Lower lobe of right lung (tissue), 2 donors: ENCODE data around the gene HSPA9. TPM values are rescaled to one million over a fixed set of nuclear protein-coding genes. Genes with fewer than 3 reads are reported as not detected.

ENCODE experiments used
- ATAC-seq, 2 donors: fragments of 200-7000 bp; cut with Tn5 transposase; one replicate each; pipeline ENCODE4 v1.9.1; 2020 to 2022; ENCODE audit warnings: mild to moderate bottlenecking in 2 of 2, moderate library complexity in 2 of 2
- DNase-seq: peaks from one replicate; pipeline ENCODE4 v3.0.0-alpha.2; 2020
- H3K27ac ChIP-seq: fragments of 200-600 bp; one replicate; pipeline ENCODE4 v1.8.0; 2022
- H3K27me3 ChIP-seq: fragments of 200-600 bp; one replicate; pipeline ENCODE4 v1.8.0; 2022; ENCODE audit warnings: low read depth
- H3K36me3 ChIP-seq: fragments of 200-600 bp; one replicate; pipeline ENCODE4 v1.8.0; 2022; ENCODE audit warnings: mild to moderate bottlenecking
- H3K4me1 ChIP-seq: fragments of 200-600 bp; one replicate; pipeline ENCODE4 v1.8.0; 2022
- H3K4me3 ChIP-seq: fragments of 200-600 bp; one replicate; pipeline ENCODE4 v1.8.0; 2022; ENCODE audit warnings: mild to moderate bottlenecking
- H3K9me3 ChIP-seq: fragments of 200-600 bp; one replicate; pipeline ENCODE4 v1.8.0; 2022
- CTCF ChIP-seq: fragments of 200-600 bp; IDR thresholded peaks from one replicate; pipeline ENCODE4 v1.8.0; 2022; ENCODE audit warnings: antibody characterized with exemption, mild to moderate bottlenecking
- intact Hi-C: fragments of 100-400 bp; cut with DNase I; formaldehyde crosslinking; loops from one replicate; pipeline ENCODE4 v1.11.0; 2022
- total RNA-seq: library from RNA; stranded (reverse); fragmentation: NEBNext Ultra II Directional; extraction: Animal tissue kit (Norgen Biotek cat#: 25700); gene quantifications from one replicate; pipeline ENCODE4 v1.2.1, GENCODE V29; 2021
- donor health status: DM: no; HTN: yes; CAD: no; lungs with severe emphysema.

The HSPA9 gene
- total RNA-seq, 1 donor from 2014 or later = 148 TPM

- Histone ChIP-seq H3K4me3 (no peak overlapping the region), H3K27me3 (no peaks in the 10 kb centered on the region), H3K9me3 (no peaks in the 10 kb centered on the region), H3K27ac (no peak overlapping the region), H3K4me1 (peaks cover 14% of the 10 kb centered on the region), H3K36me3 (no peaks in the 10 kb centered on the region)
- DNase-seq (no peak), ATAC-seq (no peak)
- intact Hi-C loops = no loop called here
- no peak for TF ChIP-seq CTCF
Observed at GRCh38 chr5:138615461-138615860, 40.3 kb upstream of the HSPA9 start.

GRCh38 chr5:138611678-138612218, 36.5 kb upstream of the HSPA9 start:
- H3K36me3 ChIP-seq = no peaks in the 10 kb centered on the region
- no peak for TF ChIP-seq CTCF
- DNase-seq = no peak
- intact Hi-C loops = no loop called here
- peak overlapping the region; percentile 44 for H3K4me3 ChIP-seq
- peaks cover 25% of the 10 kb centered on the region for H3K4me1 ChIP-seq
- no peaks in the 10 kb centered on the region for H3K27me3 ChIP-seq
- H3K9me3 ChIP-seq = no peaks in the 10 kb centered on the region
- ATAC-seq = peak in 1 of 2 donors; percentile 34
- peak overlapping the region; percentile 41 for H3K27ac ChIP-seq

GRCh38 chr5:138610918-138611677, 35.9 kb upstream of the HSPA9 start:
- TF ChIP-seq CTCF = no peak
- no peaks in the 10 kb centered on the region for H3K36me3 ChIP-seq
- peak overlapping the region; percentile 41 for H3K27ac ChIP-seq
- peaks cover 28% of the 10 kb centered on the region for H3K4me1 ChIP-seq
- intact Hi-C loops = no loop called here
- DNase-seq (no peak), ATAC-seq (peak; percentile 16 to 53)
- H3K4me3 ChIP-seq = peak overlapping the region; percentile 44
- no peaks in the 10 kb centered on the region for H3K27me3 ChIP-seq
- no peaks in the 10 kb centered on the region for H3K9me3 ChIP-seq

GRCh38 chr5:138610415-138610917, 35.3 kb upstream of the HSPA9 start:
- H3K4me1 ChIP-seq = peaks cover 30% of the 10 kb centered on the region
- DNase-seq (no peak), ATAC-seq (peak; percentile 37 to 66)
- TF ChIP-seq CTCF = peak; percentile 28
- no peaks in the 10 kb centered on the region for H3K9me3 ChIP-seq
- no peaks in the 10 kb centered on the region for H3K36me3 ChIP-seq
- H3K27ac ChIP-seq = no peak overlapping the region
- no peak overlapping the region for H3K4me3 ChIP-seq
- intact Hi-C loops = no loop called here
- H3K27me3 ChIP-seq = no peaks in the 10 kb centered on the region

GRCh38 chr5:138606378-138607064, 31.3 kb upstream of the HSPA9 start:
- ATAC-seq = no peak
- no peak for DNase-seq
- H3K4me3 ChIP-seq = no peak overlapping the region
- H3K27ac ChIP-seq = peak overlapping the region; percentile 49
- H3K27me3 ChIP-seq = no peaks in the 10 kb centered on the region
- H3K4me1 ChIP-seq = peaks cover 34% of the 10 kb centered on the region
- H3K9me3 ChIP-seq = no peaks in the 10 kb centered on the region
- intact Hi-C loops = no loop called here
- H3K36me3 ChIP-seq = no peaks in the 10 kb centered on the region
- no peak for TF ChIP-seq CTCF
